Activated CD4-positive, alpha-beta T cell treated with anti-CD3 and anti-CD28 coated beads, Interleukin-2, amount 10 ng/mL, durations not matched to agents 7 days and 5 days (primary cell): ENCODE data around the gene TC2N. TPM values are rescaled to one million over a fixed set of nuclear protein-coding genes. Genes with fewer than 3 reads are reported as not detected.

Source experiments
- CTCF ChIA-PET: fragments of 350-600 bp; sonication (Branson Sonifier 250); formaldehyde crosslinking; loops from one replicate; lab custom pipeline; 2021; ENCODE audit warnings: antibody characterized with exemption; lab: Charles Lee
- POLR2A ChIA-PET: fragments of 350-600 bp; sonication (Branson Sonifier 250); formaldehyde crosslinking; loops from one replicate; lab custom pipeline; 2021; ENCODE audit warnings: antibody characterized with exemption; lab: Charles Lee
- DNase-seq: peaks from one replicate; pipeline ENCODE4 v3.0.0-alpha.2; 2020
- H3K27ac Mint-ChIP-seq: one replicate; pipeline ENCODE4 v1.8.0; 2021; ENCODE audit warnings: mild to moderate bottlenecking, moderate library complexity, mixed read lengths
- H3K27me3 Mint-ChIP-seq: one replicate; pipeline ENCODE4 v1.8.0; 2021; ENCODE audit warnings: mixed read lengths
- H3K36me3 Mint-ChIP-seq: one replicate; pipeline ENCODE4 v1.8.0; 2021; ENCODE audit warnings: low read depth, mixed read lengths
- H3K4me1 Mint-ChIP-seq: one replicate; pipeline ENCODE4 v1.8.0; 2021; ENCODE audit warnings: mixed read lengths
- H3K4me3 Mint-ChIP-seq: one replicate; pipeline ENCODE4 v1.8.0; 2021; ENCODE audit warnings: mild to moderate bottlenecking, moderate library complexity, mixed read lengths
- H3K9me3 Mint-ChIP-seq: one replicate; pipeline ENCODE4 v1.8.0; 2021; ENCODE audit warnings: mixed read lengths
- total RNA-seq, 2 experiments: library from RNA; stranded (reverse); gene quantifications; one replicate each; pipeline ENCODE4 v1.2.3, GENCODE V29; 2021

Gene TC2N
- total RNA-seq, 2 experiments from 2014 or later: 196 to 216 TPM

- CTCF ChIA-PET: interaction anchor here (1.0 to 2.0 kb wide), 2 partner anchors 12 to 14 kb away, joined by 3 to 4 read pairs; no protein-coding TSS in a partner anchor
These were observed 134.9 kb downstream of the TC2N start for GRCh38 chr14:91732439-91732838.

GRCh38 chr14:91731986-91732385 is 135.3 kb downstream of the TC2N start, which contains the start of gene CATSPERB:
CATSPERB (minus strand) TSS chr14:91732086; CDS start chr14:91729479, 2,607 bp downstream.
- POLR2A ChIA-PET: no interaction called here
- peaks cover 6% of the 10 kb centered on the region for H3K36me3 Mint-ChIP-seq
- DNase-seq: no peak
- H3K9me3 Mint-ChIP-seq: peaks cover 2% of the 10 kb centered on the region
- no peaks in the 10 kb centered on the region for H3K27me3 Mint-ChIP-seq
- H3K4me3 Mint-ChIP-seq: no peak within 1 kb of the TSS
- no peak within 1 kb of the TSS for H3K27ac Mint-ChIP-seq
- CTCF ChIA-PET: interaction anchor here (2.0 kb wide), 1 partner anchor 12 kb away, joined by 4 read pairs; no protein-coding TSS in a partner anchor
- peaks cover 4% of the 10 kb centered on the region for H3K4me1 Mint-ChIP-seq

More at GRCh38 chr14:91732439-91732838, 134.9 kb downstream of the TC2N start:
- no peak for DNase-seq
- POLR2A ChIA-PET: no interaction called here
- Mint-ChIP-seq H3K27me3 (no peaks in the 10 kb centered on the region), H3K9me3 (peaks cover 2% of the 10 kb centered on the region), H3K36me3 (peaks cover 6% of the 10 kb centered on the region), H3K4me3 (no peak overlapping the region), H3K27ac (no peak overlapping the region), H3K4me1 (peaks cover 4% of the 10 kb centered on the region)

GRCh38 chr14:91731018-91731417 is 136.3 kb downstream of the TC2N start:
- Mint-ChIP-seq H3K27me3 (no peaks in the 10 kb centered on the region), H3K27ac (no peak overlapping the region), H3K36me3 (peaks cover 3% of the 10 kb centered on the region), H3K4me3 (no peak overlapping the region), H3K4me1 (peaks cover 4% of the 10 kb centered on the region), H3K9me3 (peaks cover 2% of the 10 kb centered on the region)
- DNase-seq: no peak
- ChIA-PET CTCF (no interaction called here), POLR2A (no interaction called here)

GRCh38 chr14:91729756-91730155 is 137.6 kb downstream of the TC2N start:
- Mint-ChIP-seq H3K4me1 (peaks cover 4% of the 10 kb centered on the region), H3K36me3 (no peaks in the 10 kb centered on the region), H3K9me3 (no peaks in the 10 kb centered on the region), H3K27me3 (no peaks in the 10 kb centered on the region), H3K27ac (no peak overlapping the region), H3K4me3 (no peak overlapping the region)
- POLR2A ChIA-PET: no interaction called here
- DNase-seq: no peak
- CTCF ChIA-PET: no interaction called here

Other genes with a start within 250 kb of the TC2N start
- 1 to 10 TPM; 3.9 to 4.8 TPM for gene CATSPERB, start 135.4 kb downstream of the TC2N start, total RNA-seq
- 1 to 10 TPM; 3.8 to 4.1 TPM for gene FBLN5, start 80.2 kb upstream of the TC2N start, total RNA-seq
- gene TRIP11, start 172.5 kb upstream of the TC2N start, total RNA-seq: 10 to 100 TPM; 43.6 to 44.7 TPM
- gene ATXN3, start 239.0 kb upstream of the TC2N start, total RNA-seq: 10 to 100 TPM; 28.8 to 30.3 TPM